HT1080 (cell line): ENCODE data around the gene COG4. TPM values are rescaled to one million over a fixed set of nuclear protein-coding genes. Genes with fewer than 3 reads are reported as not detected.
"Not testable (repeated sequence)": the region's sequence is repeated elsewhere in the genome, so short reads cannot be mapped to it uniquely, and the experiment has no call there.

Experiments used
- DNase-seq: peaks from one replicate; pipeline ENCODE4 v3.0.0-alpha.2; 2015; ENCODE audit warnings: low read depth
- total RNA-seq: library from RNA; depleted of rRNA; stranded (reverse); fragments of >200 nt; shearing (Covaris generic); gene quantifications from 2 replicates; pipeline ENCODE4 v1.2.3, GENCODE V29; 2014

The COG4 gene
- total RNA-seq, 1 experiment from 2014 or later, result 52.8 TPM

DNA sequence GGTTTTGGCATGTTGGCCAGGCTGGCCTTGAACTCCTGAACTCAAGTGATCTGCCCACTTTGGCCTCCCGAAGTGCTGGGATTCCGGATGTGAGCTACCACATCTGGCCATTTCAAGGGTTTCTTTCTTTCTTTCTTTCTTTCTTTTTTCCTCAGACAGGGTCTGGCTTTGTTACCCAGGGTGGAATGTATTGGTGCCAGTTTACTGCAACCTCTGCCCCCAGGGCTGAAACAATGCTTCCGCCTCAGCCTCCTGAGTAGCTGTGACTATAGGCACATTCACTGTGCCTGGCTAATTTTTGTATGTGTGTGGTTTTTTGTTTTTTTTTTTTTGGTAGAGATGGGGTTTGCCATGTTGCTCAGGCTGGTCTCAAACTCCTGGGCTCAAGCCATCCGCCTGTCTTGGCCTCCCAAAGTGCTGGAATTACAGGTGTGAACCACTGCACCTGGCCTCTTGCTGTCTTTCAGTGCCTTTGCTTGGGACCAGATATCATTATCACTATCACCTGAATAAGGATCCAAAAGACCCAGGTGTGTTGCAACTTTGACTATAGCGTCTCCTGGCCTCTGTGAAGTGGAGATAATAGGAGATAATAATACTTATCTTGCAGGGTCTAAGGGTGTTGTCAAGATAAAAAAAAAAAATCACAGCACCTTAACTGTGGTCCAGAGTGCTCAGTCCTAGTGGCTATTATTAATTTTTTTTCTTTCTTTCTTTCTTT, 65.7 kb downstream of the COG4 start:
- DNase-seq, result no peak

GRCh38 chr16:70455910-70456309, 67.4 kb downstream of the COG4 start:
- no peak for DNase-seq

DNA sequence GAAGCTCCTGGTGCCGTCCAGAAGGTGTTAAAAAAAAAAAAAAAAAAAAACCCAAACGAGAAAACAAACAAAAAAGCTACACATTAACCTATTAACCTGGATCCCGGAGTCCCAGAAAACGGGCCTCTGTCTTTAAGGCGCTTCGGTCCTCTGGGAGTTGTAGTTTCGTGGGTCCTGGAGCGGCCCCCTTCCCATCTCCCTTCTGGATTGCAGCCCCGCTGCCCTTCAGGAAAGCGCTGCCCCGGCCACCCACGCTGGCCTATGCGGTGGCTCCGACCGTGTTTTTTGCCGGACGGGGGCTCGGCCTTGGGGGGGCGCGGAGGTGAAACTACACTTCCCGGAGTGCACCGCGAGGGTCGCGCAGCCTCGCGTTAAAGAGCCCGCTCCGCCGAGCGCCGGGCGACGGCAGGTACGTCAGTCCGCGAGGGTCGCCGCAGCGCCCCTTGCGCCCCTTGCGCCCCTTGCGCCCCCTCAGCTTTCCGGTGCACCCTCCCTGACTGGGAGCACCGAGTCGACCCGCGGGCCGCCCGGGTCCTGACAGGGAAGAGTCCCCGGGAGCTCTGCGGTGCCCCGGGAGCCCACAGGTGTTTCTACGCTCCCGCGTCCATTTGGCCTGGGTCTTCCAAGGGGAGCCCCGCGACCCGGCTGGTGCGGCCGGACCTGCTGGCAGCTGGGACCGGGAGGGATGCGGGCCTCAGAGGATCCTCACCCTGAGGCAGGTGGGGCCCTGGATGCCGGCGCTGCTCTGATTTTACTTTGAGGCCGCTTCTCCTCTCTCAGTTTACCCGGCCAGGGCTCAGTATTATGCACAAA, 68.9 kb downstream of the COG4 start, which contains the start of gene FCSK:
Gene FCSK (plus strand): TSS at position 374 of the 813 bp plus-strand sequence. CDS start 8,596 bp downstream, outside the sequence.
- DNase-seq, result peak; percentile 83

GRCh38 chr16:70453892-70454221, 69.5 kb downstream of the COG4 start:
- no peak for DNase-seq

DNA sequence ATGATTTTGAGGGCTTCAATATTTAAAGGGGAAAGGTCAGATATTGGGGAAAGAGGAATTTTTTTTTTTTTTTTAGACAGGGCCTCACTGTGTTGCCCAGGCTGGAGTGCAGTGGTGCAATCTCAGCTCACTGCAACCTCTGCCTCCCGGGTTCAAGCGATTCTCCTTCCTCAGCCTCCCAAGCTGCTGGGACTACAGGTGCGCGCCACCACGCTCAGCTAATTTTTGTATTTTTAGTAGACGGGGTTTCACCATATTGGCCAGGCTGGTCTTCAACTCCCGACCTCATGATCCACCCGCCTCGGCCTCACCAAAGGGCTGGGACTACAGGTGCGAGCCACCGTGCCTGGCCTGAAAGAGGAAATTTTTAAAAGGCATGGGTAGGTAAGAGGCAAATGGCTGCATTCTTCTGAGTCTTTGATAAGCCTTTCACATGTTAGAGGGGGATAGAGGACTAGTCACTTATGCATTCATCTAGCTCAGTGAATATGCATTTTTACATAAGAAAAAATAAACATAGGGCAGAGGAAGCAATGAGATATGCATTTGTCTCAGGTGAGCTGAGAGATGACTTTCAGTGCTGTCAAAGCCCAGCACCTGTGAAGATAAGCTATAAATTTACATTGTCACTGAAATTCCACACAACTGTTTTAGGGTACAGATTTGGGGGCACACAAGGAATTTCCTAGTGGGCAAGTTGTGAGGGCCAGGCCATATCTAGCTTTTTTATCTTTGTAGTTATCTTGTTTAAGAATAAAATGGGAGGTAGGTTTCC, 70.0 kb downstream of the COG4 start:
- DNase-seq, result no peak

- not testable (repeated sequence) for DNase-seq
These were observed 72.4 kb downstream of the COG4 start for GRCh38 chr16:70451004-70451340.

DNA sequence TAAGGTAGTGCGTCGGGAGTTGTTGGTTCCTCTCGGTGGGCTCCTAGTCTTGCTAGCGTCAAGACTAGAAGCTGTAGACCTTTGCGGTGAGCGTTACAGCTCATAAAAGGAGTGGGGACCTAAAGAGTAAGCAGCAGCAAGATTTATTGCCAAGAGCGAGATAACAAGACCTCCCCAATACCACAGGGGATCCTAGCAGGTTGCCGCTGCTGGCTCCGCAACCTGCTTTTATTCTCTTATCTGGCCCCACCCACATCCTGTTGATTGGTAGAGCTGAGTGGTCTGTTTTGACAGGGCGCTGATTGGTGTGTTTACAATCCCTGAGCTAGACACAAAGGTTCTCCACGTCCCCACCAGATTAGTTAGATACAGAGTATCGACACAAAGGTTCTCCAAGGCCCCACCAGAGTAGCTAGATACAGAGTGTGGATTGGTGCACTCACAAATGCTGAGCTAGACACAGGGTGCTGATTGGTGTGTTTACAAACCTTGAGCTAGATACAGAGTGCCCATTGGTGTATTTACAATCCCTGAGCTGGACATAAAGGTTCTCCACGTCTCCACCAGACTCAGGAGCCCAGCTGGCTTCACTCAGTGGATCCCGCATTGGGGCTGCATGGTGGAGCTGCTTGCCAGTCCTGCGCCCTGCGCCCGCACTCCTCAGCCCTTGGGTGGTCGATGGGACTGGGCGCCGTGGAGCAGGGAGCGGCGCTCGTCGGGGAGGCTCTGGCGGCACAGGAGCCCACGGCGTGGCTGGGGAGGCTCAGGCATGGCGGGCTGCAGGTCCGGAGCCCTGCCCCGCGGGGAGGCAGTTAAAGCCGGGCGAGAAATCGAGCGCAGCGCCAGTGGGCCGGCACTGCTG, 73.0 kb downstream of the COG4 start:
- DNase-seq, result not testable (repeated sequence)

DNA sequence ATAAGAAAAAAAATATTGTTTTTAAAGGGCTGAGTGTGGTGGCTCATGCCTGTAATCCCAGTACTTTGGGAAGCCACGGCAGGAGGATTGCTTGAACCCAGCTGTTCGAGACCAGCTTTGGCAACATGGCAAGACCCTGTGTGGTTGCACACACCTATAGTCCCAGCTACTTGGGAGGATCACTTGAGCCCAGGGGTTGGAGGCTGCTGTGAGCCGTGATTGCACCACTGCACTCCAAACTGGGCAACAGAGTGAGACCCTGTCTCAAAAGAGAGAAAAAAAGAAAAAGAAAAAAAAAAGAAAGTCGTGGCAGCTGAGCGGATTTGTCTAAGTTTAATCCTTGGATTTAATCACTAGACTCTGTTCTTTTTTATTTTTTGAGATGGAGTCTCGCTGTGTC, 75.3 kb downstream of the COG4 start:
- DNase-seq, result no peak

DNA sequence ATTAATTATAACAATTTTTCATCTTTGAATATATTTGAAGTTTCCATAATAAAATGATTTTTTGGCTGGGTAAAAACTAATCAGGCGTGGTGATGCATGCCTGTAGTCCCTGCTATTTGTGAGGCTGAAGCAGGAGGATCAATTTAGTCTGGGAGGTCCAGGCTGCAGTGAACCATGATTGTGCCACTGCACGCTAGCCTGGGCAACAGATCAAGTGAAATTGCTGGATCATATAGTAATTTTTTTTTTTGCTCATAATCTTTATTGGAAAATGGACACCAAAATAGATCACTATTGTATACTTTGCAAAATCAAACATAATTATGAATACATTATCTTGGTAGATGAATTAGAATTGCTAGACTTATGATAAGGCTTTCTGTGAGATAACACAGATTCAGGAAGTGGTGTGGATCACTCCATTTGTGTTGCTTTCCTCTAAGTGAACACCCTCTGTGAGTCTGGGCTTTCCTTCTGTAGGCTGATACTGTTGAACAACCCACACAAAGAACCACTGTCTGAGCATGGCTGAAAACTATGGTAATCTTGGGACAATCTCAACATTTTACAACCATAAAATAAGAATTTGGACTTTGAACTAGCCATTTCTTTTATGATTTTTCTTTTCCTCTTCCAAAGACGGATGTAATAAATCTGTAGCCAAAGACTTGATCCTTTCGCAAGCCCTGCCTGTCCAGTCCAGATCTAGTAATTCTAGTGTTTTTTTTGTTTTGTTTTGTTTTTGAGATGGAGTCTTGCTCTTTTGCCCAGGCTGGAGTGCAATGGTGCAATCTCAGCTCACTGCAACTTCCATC, 78.9 kb downstream of the COG4 start:
- no peak for DNase-seq

DNA sequence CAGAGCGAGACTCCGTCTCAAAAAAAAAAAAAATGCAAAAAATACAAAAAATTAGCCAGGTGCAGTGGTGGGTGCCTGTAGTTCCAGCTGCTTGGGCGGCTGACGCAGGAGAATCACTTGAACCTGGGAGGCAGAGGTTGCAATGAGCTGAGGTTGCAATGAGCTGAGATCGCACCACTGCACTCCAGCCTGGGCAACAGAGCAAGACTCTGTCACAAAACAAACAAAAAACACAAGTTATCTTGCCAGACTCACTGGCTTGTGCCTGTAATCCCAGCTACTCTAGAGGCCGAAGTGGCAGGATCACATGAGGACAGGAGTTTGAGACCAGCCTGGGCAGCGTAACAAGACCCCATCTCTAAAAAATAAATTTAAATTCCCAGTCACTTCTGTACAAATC, 81.0 kb downstream of the COG4 start:
- DNase-seq, result no peak

- DNase-seq, result no peak
These were observed 81.9 kb downstream of the COG4 start for GRCh38 chr16:70441406-70441990.

DNA sequence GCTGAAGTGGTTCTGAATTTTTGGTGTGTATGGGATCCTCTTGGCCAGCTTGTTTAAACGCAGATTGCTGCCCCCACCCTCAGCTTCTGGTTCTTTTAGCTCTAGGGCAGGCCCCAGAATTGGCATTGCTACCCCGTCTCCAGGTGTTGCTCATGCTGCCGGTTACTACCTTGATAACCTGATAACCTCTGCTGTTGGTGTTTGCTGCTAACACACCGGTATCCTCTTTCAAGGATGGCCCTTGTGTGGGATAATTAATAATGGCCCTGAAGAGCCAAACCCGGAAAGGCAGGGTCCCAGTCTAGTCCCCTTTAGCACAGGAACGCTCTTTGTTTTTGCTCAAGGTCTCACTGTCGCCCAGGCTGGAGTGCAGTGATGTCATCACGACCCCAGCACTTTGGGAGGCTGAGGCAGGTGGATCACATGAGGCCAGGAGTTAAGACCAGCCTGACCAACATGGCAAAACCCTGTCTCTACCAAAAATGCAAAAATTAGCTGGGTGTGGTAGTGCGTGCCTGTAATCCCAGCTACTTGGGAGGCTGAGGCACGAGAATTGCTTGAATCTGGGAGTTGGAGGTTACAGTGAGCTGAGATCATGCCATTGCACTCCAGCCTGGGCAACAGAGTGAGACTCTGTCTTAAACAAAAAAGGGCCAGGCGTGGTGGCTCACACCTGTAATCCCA, 83.2 kb downstream of the COG4 start:
- no peak for DNase-seq

- peak; percentile 87 for DNase-seq
These were observed 84.1 kb downstream of the COG4 start, which contains the start of gene ST3GAL2 for GRCh38 chr16:70438969-70439862. ST3GAL2 (minus strand) TSS chr16:70439100; CDS start chr16:70398530, 40,570 bp downstream.

DNA sequence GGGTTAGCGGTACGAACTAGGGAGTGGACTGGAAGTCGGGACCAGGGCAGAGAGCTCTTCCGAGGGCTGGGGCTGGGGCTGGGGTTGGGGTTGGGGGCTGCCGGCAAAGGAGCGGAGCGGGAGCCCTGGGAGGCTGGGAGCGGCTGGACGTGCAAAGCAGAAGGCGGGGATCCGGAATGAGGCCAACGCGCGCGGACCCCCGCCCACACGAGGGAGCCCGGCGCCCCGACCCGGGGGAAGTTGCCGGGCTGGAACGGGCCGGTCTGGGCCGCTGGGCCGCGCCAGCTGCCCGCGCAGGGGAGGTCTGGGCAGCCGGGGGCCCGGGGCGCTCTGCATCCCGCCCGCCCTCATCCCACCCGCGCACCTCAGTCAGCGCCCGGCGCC, 84.8 kb downstream of the COG4 start:
- DNase-seq, result no peak

- DNase-seq, result peak; percentile 34
These were observed 85.5 kb downstream of the COG4 start for GRCh38 chr16:70437582-70438557.

- DNase-seq, result peak; percentile 40
These were observed 86.3 kb downstream of the COG4 start for GRCh38 chr16:70437017-70437581.
